ENCODE results near the gene TMEM259.
A peak's percentile ranks its signal among the peaks of the same experiment; 100 is the strongest.

TMEM259 gene

GRCh38 chr19:1055028-1055425 lies 34.1 kb upstream of the TMEM259 start:
- DNase-seq (ENCODE audit: low read depth), result no peak

GRCh38 chr19:1054102-1055027 lies 33.4 kb upstream of the TMEM259 start:
- no peak for DNase-seq (ENCODE audit: low read depth)

DNA sequence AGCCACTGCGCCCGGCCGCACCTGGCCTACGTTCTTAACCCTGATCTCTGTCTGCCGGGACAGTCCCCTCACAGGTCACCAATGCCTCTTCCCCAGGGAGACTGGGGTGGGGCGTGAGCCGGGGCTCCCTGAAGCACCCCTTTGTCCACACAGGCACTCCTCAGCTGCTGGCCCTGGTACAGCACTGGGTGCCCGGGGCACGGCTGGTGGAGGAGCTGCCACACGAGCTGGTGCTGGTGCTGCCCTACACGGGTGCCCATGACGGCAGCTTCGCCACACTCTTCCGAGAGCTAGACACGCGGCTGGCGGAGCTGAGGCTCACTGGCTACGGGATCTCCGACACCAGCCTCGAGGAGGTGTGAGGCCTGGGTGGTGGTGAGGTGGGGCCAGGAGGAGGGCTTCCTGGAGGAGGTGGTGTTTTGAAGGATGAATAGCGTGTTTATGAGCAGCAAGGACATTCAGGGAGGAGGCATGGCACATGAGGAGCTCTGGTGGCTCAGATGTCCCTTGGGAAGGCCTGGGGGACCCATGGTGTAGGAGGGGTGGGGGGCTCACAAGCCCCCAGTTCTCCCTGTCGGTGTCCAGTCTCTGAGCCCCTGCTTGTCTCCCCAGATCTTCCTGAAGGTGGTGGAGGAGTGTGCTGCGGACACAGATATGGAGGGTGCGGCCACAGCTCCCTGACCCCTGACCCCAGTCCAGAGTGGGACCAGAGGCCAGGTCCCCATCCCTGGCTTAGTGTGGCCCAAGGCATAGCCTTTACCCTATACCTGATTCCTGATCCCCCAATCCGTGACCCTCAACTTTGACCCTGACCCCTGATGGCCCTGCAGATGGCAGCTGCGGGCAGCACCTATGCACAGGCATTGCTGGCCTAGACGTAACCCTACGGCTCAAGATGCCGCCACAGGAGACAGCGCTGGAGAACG lies 32.5 kb upstream of the TMEM259 start:
- DNase-seq (ENCODE audit: low read depth), result no peak

GRCh38 chr19:1052349-1052975 lies 31.5 kb upstream of the TMEM259 start:
- DNase-seq (ENCODE audit: low read depth), result no peak

DNA sequence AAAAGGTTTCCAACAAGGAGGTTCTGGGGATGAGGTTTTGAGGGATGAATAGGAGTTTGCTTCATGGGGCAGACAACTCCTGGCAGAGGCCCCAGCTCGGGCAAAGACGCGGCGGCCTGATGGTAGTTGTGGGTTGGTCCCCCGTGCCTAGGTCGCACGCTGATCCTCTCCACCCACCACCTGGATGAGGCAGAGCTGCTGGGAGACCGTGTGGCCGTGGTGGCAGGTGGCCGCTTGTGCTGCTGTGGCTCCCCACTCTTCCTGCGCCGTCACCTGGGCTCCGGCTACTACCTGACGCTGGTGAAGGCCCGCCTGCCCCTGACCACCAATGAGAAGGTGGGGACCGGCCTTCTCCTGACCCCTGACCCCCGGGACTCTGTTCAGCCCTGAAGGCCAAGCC lies 30.9 kb upstream of the TMEM259 start:
- DNase-seq (ENCODE audit: low read depth), result no peak

DNA sequence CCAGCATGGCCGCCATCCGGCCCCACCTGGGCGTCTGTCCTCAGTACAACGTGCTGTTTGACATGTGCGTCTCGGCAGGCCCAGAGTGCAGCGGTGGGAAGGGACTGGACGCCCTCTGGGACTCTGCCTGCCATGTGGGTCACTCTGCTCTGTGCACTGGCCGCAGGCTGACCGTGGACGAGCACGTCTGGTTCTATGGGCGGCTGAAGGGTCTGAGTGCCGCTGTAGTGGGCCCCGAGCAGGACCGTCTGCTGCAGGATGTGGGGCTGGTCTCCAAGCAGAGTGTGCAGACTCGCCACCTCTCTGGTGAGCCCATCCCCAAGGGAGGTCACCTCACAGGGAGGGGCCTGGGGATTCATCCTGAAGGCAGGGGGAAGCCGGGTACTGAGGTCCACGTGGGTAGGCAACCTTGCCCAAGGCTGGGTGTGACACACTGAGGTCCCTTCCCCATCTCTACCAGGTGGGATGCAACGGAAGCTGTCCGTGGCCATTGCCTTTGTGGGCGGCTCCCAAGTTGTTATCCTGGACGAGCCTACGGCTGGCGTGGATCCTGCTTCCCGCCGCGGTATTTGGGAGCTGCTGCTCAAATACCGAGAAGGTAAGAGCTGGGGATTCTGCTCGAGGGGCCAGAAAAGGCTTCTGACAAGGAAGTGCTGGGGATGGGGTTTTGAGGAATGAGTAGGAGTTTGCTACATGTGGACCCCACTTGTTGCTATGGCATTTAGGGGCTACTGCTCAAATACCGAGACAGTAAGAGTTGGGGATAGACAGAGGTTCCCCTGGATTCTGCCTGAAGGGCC lies 30.3 kb upstream of the TMEM259 start:
- DNase-seq (ENCODE audit: low read depth), result no peak

GRCh38 chr19:1049800-1050199 lies 28.9 kb upstream of the TMEM259 start:
- no peak for DNase-seq (ENCODE audit: low read depth)

DNA sequence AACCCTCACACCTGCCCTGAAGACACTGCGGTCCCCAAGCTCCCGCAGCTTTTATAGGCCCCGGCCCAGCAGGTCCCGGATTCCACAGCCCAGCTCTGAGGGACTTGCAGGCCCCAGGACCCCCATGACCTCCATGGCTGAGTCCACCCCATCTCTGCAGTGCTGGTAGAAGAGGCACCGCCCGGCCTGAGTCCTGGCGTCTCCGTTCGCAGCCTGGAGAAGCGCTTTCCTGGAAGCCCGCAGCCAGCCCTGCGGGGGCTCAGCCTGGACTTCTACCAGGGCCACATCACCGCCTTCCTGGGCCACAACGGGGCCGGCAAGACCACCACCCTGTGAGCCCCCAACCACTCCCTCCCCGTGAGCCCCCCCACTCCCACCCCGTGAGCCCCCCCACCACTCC lies 28.2 kb upstream of the TMEM259 start:
- no peak for DNase-seq (ENCODE audit: low read depth)

DNA sequence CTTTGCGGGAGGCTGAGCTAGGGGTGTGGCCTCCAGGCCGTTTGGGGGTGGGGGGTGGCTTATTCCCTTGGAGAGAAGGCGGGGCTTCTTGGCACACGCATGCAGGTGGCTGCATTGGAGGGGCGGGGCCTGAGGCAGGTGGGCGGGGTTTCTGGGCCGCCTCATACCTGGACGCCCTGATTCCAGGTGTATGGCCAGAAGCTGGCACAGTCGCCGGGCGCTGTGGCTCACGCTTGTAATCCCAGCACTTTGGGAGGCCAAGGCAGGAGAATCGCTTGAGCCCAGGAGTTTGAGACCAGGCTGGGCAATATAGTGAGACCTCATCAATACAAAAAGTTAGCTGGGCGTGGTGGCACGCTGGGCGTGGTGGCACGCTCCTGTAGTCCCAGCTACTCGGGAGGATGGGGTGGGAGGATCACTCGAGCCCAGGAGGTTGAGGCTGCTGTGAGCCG lies 26.8 kb upstream of the TMEM259 start:
- no peak for DNase-seq (ENCODE audit: low read depth)

DNA sequence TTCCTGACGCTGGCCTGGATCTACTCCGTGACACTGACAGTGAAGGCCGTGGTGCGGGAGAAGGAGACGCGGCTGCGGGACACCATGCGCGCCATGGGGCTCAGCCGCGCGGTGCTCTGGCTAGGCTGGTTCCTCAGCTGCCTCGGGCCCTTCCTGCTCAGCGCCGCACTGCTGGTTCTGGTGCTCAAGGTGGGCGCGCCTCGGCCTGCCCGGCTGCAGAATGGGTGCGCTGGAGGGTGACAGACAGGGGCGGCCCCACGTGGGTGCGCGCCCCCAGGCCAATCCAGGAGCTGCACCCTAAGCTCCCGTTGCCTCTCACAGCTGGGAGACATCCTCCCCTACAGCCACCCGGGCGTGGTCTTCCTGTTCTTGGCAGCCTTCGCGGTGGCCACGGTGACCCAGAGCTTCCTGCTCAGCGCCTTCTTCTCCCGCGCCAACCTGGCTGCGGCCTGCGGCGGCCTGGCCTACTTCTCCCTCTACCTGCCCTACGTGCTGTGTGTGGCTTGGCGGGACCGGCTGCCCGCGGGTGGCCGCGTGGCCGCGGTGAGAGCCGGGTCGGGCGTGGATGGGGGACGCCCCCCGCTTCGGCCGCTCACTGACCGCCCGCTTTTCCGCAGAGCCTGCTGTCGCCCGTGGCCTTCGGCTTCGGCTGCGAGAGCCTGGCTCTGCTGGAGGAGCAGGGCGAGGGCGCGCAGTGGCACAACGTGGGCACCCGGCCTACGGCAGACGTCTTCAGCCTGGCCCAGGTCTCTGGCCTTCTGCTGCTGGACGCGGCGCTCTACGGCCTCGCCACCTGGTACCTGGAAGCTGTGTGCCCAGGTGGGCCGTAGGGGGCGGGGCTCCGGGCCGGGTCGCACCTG lies 26.1 kb upstream of the TMEM259 start:
- no peak for DNase-seq (ENCODE audit: low read depth)

DNA sequence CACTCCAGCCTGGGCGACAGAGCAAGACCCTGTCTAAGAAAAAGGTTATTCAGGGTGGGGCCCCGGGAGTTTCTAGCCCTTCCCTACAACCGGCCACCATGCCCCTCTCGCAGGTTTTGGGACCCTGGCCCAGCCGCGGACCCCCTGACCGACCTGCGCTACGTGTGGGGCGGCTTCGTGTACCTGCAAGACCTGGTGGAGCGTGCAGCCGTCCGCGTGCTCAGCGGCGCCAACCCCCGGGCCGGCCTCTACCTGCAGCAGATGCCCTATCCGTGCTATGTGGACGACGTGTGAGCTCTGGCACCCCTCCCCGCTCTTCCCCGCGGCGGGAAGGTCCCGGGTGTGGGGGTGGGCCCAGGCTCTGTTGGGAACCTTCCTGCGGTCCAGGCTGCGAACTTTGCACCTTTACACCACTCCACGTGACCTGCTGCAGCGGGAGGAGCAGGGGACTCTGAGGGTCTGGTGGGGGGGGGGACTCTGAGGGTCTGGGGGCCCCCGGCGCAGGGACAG lies 25.2 kb upstream of the TMEM259 start:
- no peak for DNase-seq (ENCODE audit: low read depth)

- DNase-seq (ENCODE audit: low read depth), result no peak
Measured at GRCh38 chr19:1045247-1045603, 24.3 kb upstream of the TMEM259 start.

GRCh38 chr19:1042689-1043511 lies 22.0 kb upstream of the TMEM259 start:
- no peak for DNase-seq (ENCODE audit: low read depth)

- DNase-seq (ENCODE audit: low read depth), result no peak
Measured at GRCh38 chr19:1041835-1042685, 21.1 kb upstream of the TMEM259 start.

GRCh38 chr19:1041272-1041834 lies 20.4 kb upstream of the TMEM259 start:
- no peak for DNase-seq (ENCODE audit: low read depth)

GRCh38 chr19:1040476-1041271 lies 19.8 kb upstream of the TMEM259 start:
- peak; percentile 76 for DNase-seq (ENCODE audit: low read depth)
